ENCODE data around the gene RUBCN. TPM values are rescaled to one million over a fixed set of nuclear protein-coding genes. Genes with fewer than 3 reads are reported as not detected.

RUBCN gene
- total RNA-seq, 1 donor from 2014 or later, result 3.7 TPM

- Histone ChIP-seq H3K9me3 (ENCODE audit: control insufficient read depth in 3 of 3, low read length in 3 of 3) (no peaks in the 10 kb centered on the region), H3K4me3 (ENCODE audit: low read length in 3 of 3) (no peak overlapping the region), H3K36me3 (ENCODE audit: control insufficient read depth in 3 of 3, insufficient read depth in 3 of 3, low read length in 3 of 3) (peaks cover 67 to 78% (median 77%) of the 10 kb centered on the region in 3 donors), H3K9ac (ENCODE audit: low read depth in 1 of 3, low read length in 3 of 3) (no peak overlapping the region), H3K27me3 (ENCODE audit: control insufficient read depth in 3 of 3, insufficient read depth in 3 of 3, low read length in 3 of 3) (no peaks in the 10 kb centered on the region), H3K27ac (ENCODE audit: low read depth, low read length) (no peak overlapping the region), H3K4me1 (ENCODE audit: control insufficient read depth in 3 of 3, insufficient read depth in 3 of 3, low read length in 3 of 3) (no peaks in the 10 kb centered on the region)
Observed at GRCh38 chr3:197697355-197697754, 39.3 kb downstream of the RUBCN start.

- Histone ChIP-seq H3K9ac (ENCODE audit: low read depth in 1 of 3, low read length in 3 of 3) (no peak overlapping the region), H3K36me3 (ENCODE audit: control insufficient read depth in 3 of 3, insufficient read depth in 3 of 3, low read length in 3 of 3) (peaks cover 62 to 73% (median 72%) of the 10 kb centered on the region in 3 donors)
Observed at GRCh38 chr3:197694251-197694650, 42.5 kb downstream of the RUBCN start.

DNA sequence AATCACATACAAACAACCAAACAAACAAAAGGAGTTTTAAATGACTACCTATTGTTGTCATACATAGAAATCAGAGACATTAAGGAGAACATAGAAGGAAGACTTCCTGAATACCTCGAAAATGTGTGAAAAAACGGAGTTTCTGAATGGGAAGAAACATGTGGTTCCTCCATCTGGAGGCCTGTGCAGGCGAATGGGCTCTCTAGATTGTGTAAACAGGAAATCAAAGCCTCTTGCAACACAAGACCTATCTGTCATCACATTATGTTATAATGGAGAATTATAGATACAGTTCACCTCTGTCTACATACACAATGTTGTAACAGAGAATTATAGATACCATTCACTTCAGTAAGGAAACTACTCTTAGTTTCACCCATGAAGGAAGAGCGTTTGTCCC is 44.1 kb downstream of the RUBCN start:
- no peaks in the 10 kb centered on the region for H3K27me3 ChIP-seq (ENCODE audit: control insufficient read depth in 3 of 3, insufficient read depth in 3 of 3, low read length in 3 of 3)
- H3K9ac ChIP-seq (ENCODE audit: low read depth in 1 of 3, low read length in 3 of 3), result no peak overlapping the region
- no peaks in the 10 kb centered on the region for H3K4me1 ChIP-seq (ENCODE audit: control insufficient read depth in 3 of 3, insufficient read depth in 3 of 3, low read length in 3 of 3)
- H3K27ac ChIP-seq (ENCODE audit: low read depth, low read length), result no peak overlapping the region
- H3K9me3 ChIP-seq (ENCODE audit: control insufficient read depth in 3 of 3, low read length in 3 of 3), result no peaks in the 10 kb centered on the region
- no peak overlapping the region for H3K4me3 ChIP-seq (ENCODE audit: low read length in 3 of 3)
- H3K36me3 ChIP-seq (ENCODE audit: control insufficient read depth in 3 of 3, insufficient read depth in 3 of 3, low read length in 3 of 3), result peaks cover 59 to 64% (median 62%) of the 10 kb centered on the region in 3 donors

More at GRCh38 chr3:197694251-197694650, 42.5 kb downstream of the RUBCN start:
- Histone ChIP-seq H3K4me1 (ENCODE audit: control insufficient read depth in 3 of 3, insufficient read depth in 3 of 3, low read length in 3 of 3) (no peaks in the 10 kb centered on the region), H3K9me3 (ENCODE audit: control insufficient read depth in 3 of 3, low read length in 3 of 3) (no peaks in the 10 kb centered on the region), H3K4me3 (ENCODE audit: low read length in 3 of 3) (no peak overlapping the region), H3K27me3 (ENCODE audit: control insufficient read depth in 3 of 3, insufficient read depth in 3 of 3, low read length in 3 of 3) (no peaks in the 10 kb centered on the region), H3K27ac (ENCODE audit: low read depth, low read length) (no peak overlapping the region)

GRCh38 chr3:197690754-197691153 is 46.0 kb downstream of the RUBCN start:
- Histone ChIP-seq H3K27ac (ENCODE audit: low read depth, low read length) (no peak overlapping the region), H3K4me3 (ENCODE audit: low read length in 3 of 3) (no peak overlapping the region), H3K9ac (ENCODE audit: low read depth in 1 of 3, low read length in 3 of 3) (no peak overlapping the region), H3K9me3 (ENCODE audit: control insufficient read depth in 3 of 3, low read length in 3 of 3) (no peaks in the 10 kb centered on the region), H3K36me3 (ENCODE audit: control insufficient read depth in 3 of 3, insufficient read depth in 3 of 3, low read length in 3 of 3) (peaks cover 54 to 59% (median 58%) of the 10 kb centered on the region in 3 donors), H3K27me3 (ENCODE audit: control insufficient read depth in 3 of 3, insufficient read depth in 3 of 3, low read length in 3 of 3) (no peaks in the 10 kb centered on the region), H3K4me1 (ENCODE audit: control insufficient read depth in 3 of 3, insufficient read depth in 3 of 3, low read length in 3 of 3) (no peaks in the 10 kb centered on the region)

DNA sequence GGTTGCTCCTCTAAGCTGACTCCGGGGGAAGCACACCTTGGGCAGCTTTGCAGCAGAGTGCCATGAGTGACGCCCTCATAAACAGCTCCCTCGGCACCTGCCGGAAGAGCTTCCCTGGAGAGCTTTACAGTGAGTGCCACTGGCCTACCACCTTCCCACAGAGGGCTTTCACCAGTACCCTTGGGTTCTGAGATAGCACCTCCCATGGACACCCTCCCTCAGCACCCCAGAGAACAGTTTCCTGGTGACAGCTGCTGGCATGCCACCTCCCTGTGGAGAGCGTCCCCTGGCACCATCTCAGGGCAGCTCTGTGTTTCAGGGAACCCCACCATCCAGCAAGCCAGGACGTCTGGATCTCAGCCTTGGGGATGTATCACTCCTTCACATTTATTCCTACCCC is 49.1 kb downstream of the RUBCN start:
- peaks cover 43 to 53% (median 53%) of the 10 kb centered on the region in 3 donors for H3K36me3 ChIP-seq (ENCODE audit: control insufficient read depth in 3 of 3, insufficient read depth in 3 of 3, low read length in 3 of 3)
- no peak overlapping the region for H3K4me3 ChIP-seq (ENCODE audit: low read length in 3 of 3)
- no peaks in the 10 kb centered on the region for H3K27me3 ChIP-seq (ENCODE audit: control insufficient read depth in 3 of 3, insufficient read depth in 3 of 3, low read length in 3 of 3)
- no peaks in the 10 kb centered on the region for H3K4me1 ChIP-seq (ENCODE audit: control insufficient read depth in 3 of 3, insufficient read depth in 3 of 3, low read length in 3 of 3)
- no peak overlapping the region for H3K9ac ChIP-seq (ENCODE audit: low read depth in 1 of 3, low read length in 3 of 3)
- no peaks in the 10 kb centered on the region for H3K9me3 ChIP-seq (ENCODE audit: control insufficient read depth in 3 of 3, low read length in 3 of 3)
- H3K27ac ChIP-seq (ENCODE audit: low read depth, low read length), result no peak overlapping the region

- Histone ChIP-seq H3K27me3 (ENCODE audit: control insufficient read depth in 3 of 3, insufficient read depth in 3 of 3, low read length in 3 of 3) (no peaks in the 10 kb centered on the region), H3K27ac (ENCODE audit: low read depth, low read length) (no peak overlapping the region), H3K4me3 (ENCODE audit: low read length in 3 of 3) (no peak overlapping the region), H3K36me3 (ENCODE audit: control insufficient read depth in 3 of 3, insufficient read depth in 3 of 3, low read length in 3 of 3) (peaks cover 43 to 54% (median 53%) of the 10 kb centered on the region in 3 donors), H3K9ac (ENCODE audit: low read depth in 1 of 3, low read length in 3 of 3) (no peak overlapping the region), H3K4me1 (ENCODE audit: control insufficient read depth in 3 of 3, insufficient read depth in 3 of 3, low read length in 3 of 3) (no peaks in the 10 kb centered on the region), H3K9me3 (ENCODE audit: control insufficient read depth in 3 of 3, low read length in 3 of 3) (no peaks in the 10 kb centered on the region)
Observed at GRCh38 chr3:197686899-197687298, 49.8 kb downstream of the RUBCN start.

GRCh38 chr3:197685546-197685945 is 51.2 kb downstream of the RUBCN start:
- Histone ChIP-seq H3K4me3 (ENCODE audit: low read length in 3 of 3) (no peak overlapping the region), H3K9me3 (ENCODE audit: control insufficient read depth in 3 of 3, low read length in 3 of 3) (no peaks in the 10 kb centered on the region), H3K9ac (ENCODE audit: low read depth in 1 of 3, low read length in 3 of 3) (no peak overlapping the region), H3K27me3 (ENCODE audit: control insufficient read depth in 3 of 3, insufficient read depth in 3 of 3, low read length in 3 of 3) (no peaks in the 10 kb centered on the region), H3K27ac (ENCODE audit: low read depth, low read length) (no peak overlapping the region), H3K36me3 (ENCODE audit: control insufficient read depth in 3 of 3, insufficient read depth in 3 of 3, low read length in 3 of 3) (peaks cover 46 to 55% (median 54%) of the 10 kb centered on the region in 3 donors), H3K4me1 (ENCODE audit: control insufficient read depth in 3 of 3, insufficient read depth in 3 of 3, low read length in 3 of 3) (no peaks in the 10 kb centered on the region)

GRCh38 chr3:197683191-197683590 is 53.5 kb downstream of the RUBCN start:
- Histone ChIP-seq H3K4me3 (ENCODE audit: low read length in 3 of 3) (no peak overlapping the region), H3K27me3 (ENCODE audit: control insufficient read depth in 3 of 3, insufficient read depth in 3 of 3, low read length in 3 of 3) (no peaks in the 10 kb centered on the region), H3K9ac (ENCODE audit: low read depth in 1 of 3, low read length in 3 of 3) (no peak overlapping the region), H3K9me3 (ENCODE audit: control insufficient read depth in 3 of 3, low read length in 3 of 3) (no peaks in the 10 kb centered on the region), H3K4me1 (ENCODE audit: control insufficient read depth in 3 of 3, insufficient read depth in 3 of 3, low read length in 3 of 3) (no peaks in the 10 kb centered on the region), H3K36me3 (ENCODE audit: control insufficient read depth in 3 of 3, insufficient read depth in 3 of 3, low read length in 3 of 3) (peaks cover 49 to 55% (median 55%) of the 10 kb centered on the region in 3 donors), H3K27ac (ENCODE audit: low read depth, low read length) (no peak overlapping the region)

DNA sequence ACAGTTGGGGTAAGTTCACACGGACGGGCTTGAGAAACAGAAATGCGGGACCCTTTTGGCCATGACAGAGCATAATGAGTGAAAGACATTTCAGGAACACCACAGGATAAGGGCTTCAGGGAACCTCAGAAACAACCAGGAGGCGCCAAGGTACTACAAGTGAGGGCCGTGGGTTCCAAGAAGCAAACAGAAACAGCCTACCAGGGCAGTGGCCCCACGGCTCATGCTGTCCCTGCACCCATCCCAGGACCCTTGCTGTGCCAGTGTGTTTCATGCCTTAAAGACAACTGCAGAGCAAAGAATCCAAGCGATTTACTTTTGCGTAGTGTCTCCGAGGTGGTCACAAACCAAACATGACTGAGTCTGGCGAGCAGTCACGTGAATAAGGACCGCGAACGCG is 54.0 kb downstream of the RUBCN start:
- H3K9ac ChIP-seq (ENCODE audit: low read depth in 1 of 3, low read length in 3 of 3), result no peak overlapping the region
- H3K27ac ChIP-seq (ENCODE audit: low read depth, low read length), result no peak overlapping the region
- no peaks in the 10 kb centered on the region for H3K9me3 ChIP-seq (ENCODE audit: control insufficient read depth in 3 of 3, low read length in 3 of 3)
- H3K36me3 ChIP-seq (ENCODE audit: control insufficient read depth in 3 of 3, insufficient read depth in 3 of 3, low read length in 3 of 3), result peaks cover 50 to 55% (median 54%) of the 10 kb centered on the region in 3 donors
- no peaks in the 10 kb centered on the region for H3K4me1 ChIP-seq (ENCODE audit: control insufficient read depth in 3 of 3, insufficient read depth in 3 of 3, low read length in 3 of 3)
- no peak overlapping the region for H3K4me3 ChIP-seq (ENCODE audit: low read length in 3 of 3)
- H3K27me3 ChIP-seq (ENCODE audit: control insufficient read depth in 3 of 3, insufficient read depth in 3 of 3, low read length in 3 of 3), result no peaks in the 10 kb centered on the region

DNA sequence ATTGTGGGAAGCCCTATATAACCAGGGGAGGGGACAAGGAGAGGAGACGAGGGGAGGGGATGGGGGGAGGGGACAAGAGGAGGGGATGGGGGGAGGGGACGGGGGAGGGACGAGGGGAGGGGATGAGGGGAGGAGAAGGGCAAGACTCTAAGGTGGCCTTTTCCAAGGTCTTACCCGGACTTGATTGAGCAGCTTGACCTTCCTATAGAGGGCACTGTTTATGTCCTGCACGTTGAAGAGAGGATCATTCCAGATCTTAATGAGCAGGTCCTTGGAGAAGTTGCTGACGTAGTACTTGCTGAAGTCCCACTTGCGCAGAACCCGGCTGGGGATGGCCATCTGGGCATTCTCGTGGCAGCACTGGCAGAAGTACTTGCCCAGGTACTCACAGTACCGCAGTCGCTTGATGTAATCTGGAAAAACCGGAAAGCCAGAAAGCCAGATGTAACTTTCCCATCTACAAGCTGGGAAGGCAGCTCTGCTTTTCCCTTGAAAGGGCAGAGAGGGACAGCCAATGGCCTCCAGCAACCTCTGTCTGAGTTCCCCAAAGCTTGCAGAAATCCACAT is 55.7 kb downstream of the RUBCN start:
- Histone ChIP-seq H3K4me3 (ENCODE audit: low read length in 3 of 3) (no peak overlapping the region), H3K27ac (ENCODE audit: low read depth, low read length) (no peak overlapping the region), H3K27me3 (ENCODE audit: control insufficient read depth in 3 of 3, insufficient read depth in 3 of 3, low read length in 3 of 3) (no peaks in the 10 kb centered on the region), H3K9ac (ENCODE audit: low read depth in 1 of 3, low read length in 3 of 3) (no peak overlapping the region), H3K9me3 (ENCODE audit: control insufficient read depth in 3 of 3, low read length in 3 of 3) (no peaks in the 10 kb centered on the region), H3K36me3 (ENCODE audit: control insufficient read depth in 3 of 3, insufficient read depth in 3 of 3, low read length in 3 of 3) (peaks cover 52 to 56% (median 56%) of the 10 kb centered on the region in 3 donors), H3K4me1 (ENCODE audit: control insufficient read depth in 3 of 3, insufficient read depth in 3 of 3, low read length in 3 of 3) (peaks cover 0 to 2% (median 0%) of the 10 kb centered on the region in 3 donors)

Data from skeletal muscle tissue (tissue), 4 donors.